ENCODE data around the gene NPHP4.

- TF ChIP-seq CTCF (IDR thresholded peaks at IDR 0.05; ENCODE audit: extremely low read depth in 1 of 2, insufficient read depth in 1 of 2, low read depth in 1 of 2, low read length in 2 of 2) (no peak), POLR2AphosphoS5 (IDR thresholded peaks at IDR 0.05; ENCODE audit: insufficient read depth, low read depth, low read length) (no peak)
These were observed 154.1 kb downstream of the NPHP4 start for GRCh38 chr1:5837976-5838653.

Data from endothelial cell of umbilical vein (primary cell).